GM19238 (cell line): ENCODE data around the gene DICER1.

Experiments used
- DNase-seq: peaks from one replicate; pipeline ENCODE4 v3.0.0; 2011; ENCODE audit warnings: low spot score; ENCODE audit not compliant: insufficient read length

DICER1 gene

GRCh38 chr14:95039993-95040348, 117.4 kb downstream of the DICER1 start:
- no peak for DNase-seq

- DNase-seq = no peak
These were observed 117.9 kb downstream of the DICER1 start for GRCh38 chr14:95039259-95039992.

- DNase-seq = no peak
These were observed 118.6 kb downstream of the DICER1 start for GRCh38 chr14:95038521-95039250.

GRCh38 chr14:95037273-95037672, 120.1 kb downstream of the DICER1 start:
- no peak for DNase-seq
